K562 (cell line): ENCODE results near the gene ABI2. TPM values are rescaled to one million over a fixed set of nuclear protein-coding genes. Genes with fewer than 3 reads are reported as not detected.
"Not testable (repeated sequence)": the region's sequence is repeated elsewhere in the genome, so short reads cannot be mapped to it uniquely, and the experiment has no call there.

Experiments used
- ATAC-seq: fragments of 200-7000 bp; cut with Tn5 transposase; 3 replicates; pipeline ENCODE4 v1.9.1; 2020; ENCODE audit warnings: moderate library complexity
- BruUV-seq: library from RNA; stranded (reverse); fragments of 400-500 nt; replicated peaks from 2 replicates; lab custom pipeline; 2021; lab: Mats Ljungman, UMichigan
- CTCF ChIA-PET: fragments of 300-600 bp; formaldehyde crosslinking; extraction: SDS; loops from one replicate; lab custom pipeline; 2021; ENCODE audit warnings: low intra/inter-chr PET ratio; lab: Yijun Ruan, JAX
- POLR2A ChIA-PET: fragments of 300-600, 350-650 bp; sonication (Branson Sonifier 250); formaldehyde crosslinking; extraction: SDS; loops from one replicate; lab custom pipeline; 2021; ENCODE audit warnings: antibody characterized with exemption, inconsistent platforms; lab: Yijun Ruan, JAX
- DNase-seq, 4 experiments: peaks; one replicate each; pipeline versions ENCODE4 v3.0.0 to v3.0.0-alpha.2; 2011 to 2018; ENCODE audit warnings: low spot score in 3 of 4, mixed read lengths in 3 of 4; ENCODE audit errors: extremely low read depth in 1 of 4
- FAIRE-seq: peaks from 2 replicates; lab custom pipeline; 2011; peaks lifted over from hg19 to GRCh38; lab: Jason Lieb, UNC
- H2AFZ ChIP-seq: 2 replicates; pipeline ENCODE4 v1.6.0; 2011; ENCODE audit warnings: low read depth, low read length, control low read depth, inconsistent platforms
- H3K27ac ChIP-seq: fragments of 200-600 bp; 3 replicates; pipeline ENCODE4 v1.8.0; 2011; ENCODE audit warnings: low read depth, mild to moderate bottlenecking, control low read depth, inconsistent platforms, low read length, moderate library complexity, mixed read lengths; ENCODE audit errors: extremely low read depth
- H3K27me3 ChIP-seq, 2 experiments: fragments of 300-600 bp in 1 of 2; 2 replicates in 1 of 2; 3 replicates in 1 of 2; pipeline versions ENCODE4 v1.6.0 to v1.8.0; 2011; ENCODE audit warnings: inconsistent platforms in 2 of 2, low read length in 2 of 2, mild to moderate bottlenecking in 1 of 2, mixed read lengths in 1 of 2, moderate library complexity in 1 of 2; ENCODE audit not compliant: control insufficient read depth in 2 of 2, insufficient read depth in 2 of 2
- H3K36me3 ChIP-seq: fragments of 300-600 bp; 3 replicates; pipeline ENCODE4 v1.8.0; 2011; ENCODE audit warnings: mild to moderate bottlenecking, low read length, inconsistent platforms; ENCODE audit not compliant: control insufficient read depth, insufficient read depth
- H3K4me1 ChIP-seq, 2 experiments: fragments of 200-600 bp in 1 of 2; replicated peaks in 1 of 2; 2 replicates in 1 of 2; 3 replicates in 1 of 2; pipeline versions ENCODE4 v1.5.1 to v1.8.0; 2011; ENCODE audit warnings: inconsistent platforms in 2 of 2, low read length in 2 of 2, mild to moderate bottlenecking in 1 of 2, mixed read lengths in 1 of 2, moderate library complexity in 1 of 2; ENCODE audit not compliant: control insufficient read depth in 2 of 2, insufficient read depth in 2 of 2
- H3K4me2 ChIP-seq: 2 replicates; pipeline ENCODE4 v1.6.1; 2011; ENCODE audit warnings: low read length, control low read depth, inconsistent platforms, mixed read lengths; ENCODE audit not compliant: insufficient read depth
- H3K4me3 ChIP-seq: fragments of 200-600 bp; sonication (generic), shearing (Covaris generic); 2 replicates; pipeline ENCODE4 v1.5.1; 2016; ENCODE audit warnings: control low read depth, inconsistent platforms
- H3K79me2 ChIP-seq: fragments of 200-600 bp; 3 replicates; pipeline ENCODE4 v1.8.0; 2011; ENCODE audit warnings: low read length, inconsistent platforms; ENCODE audit not compliant: control insufficient read depth, insufficient read depth
- H3K9ac ChIP-seq, 2 experiments: 2 replicates each; pipeline versions ENCODE4 v1.6.0 to v1.6.1; 2011; ENCODE audit warnings: low read depth in 2 of 2, low read length in 2 of 2, control low read depth in 1 of 2, inconsistent platforms in 1 of 2, mild to moderate bottlenecking in 1 of 2, mixed read lengths in 1 of 2; ENCODE audit not compliant: insufficient read depth in 1 of 2
- H3K9me1 ChIP-seq: one replicate; pipeline ENCODE4 v1.6.0; 2011; ENCODE audit warnings: inconsistent platforms, mild to moderate bottlenecking, low read length, moderate library complexity; ENCODE audit not compliant: control insufficient read depth, insufficient read depth
- H3K9me3 ChIP-seq: replicated peaks from 2 replicates; pipeline ENCODE4 v1.5.1; 2011; ENCODE audit warnings: low read depth, low read length, inconsistent platforms; ENCODE audit not compliant: control insufficient read depth, insufficient read depth
- H4K20me1 ChIP-seq: replicated peaks from 2 replicates; pipeline ENCODE4 v1.6.1; 2011; ENCODE audit warnings: low read length, inconsistent platforms, mixed read lengths; ENCODE audit not compliant: control insufficient read depth, insufficient read depth
- BRD9 ChIP-seq: fragments of 450-650 bp; IDR thresholded peaks from 2 replicates; pipeline ENCODE4 v1.6.1; 2018; ENCODE audit warnings: low read depth; ENCODE audit not compliant: partially characterized antibody
- ELF4 ChIP-seq: fragments of 450-650 bp; formaldehyde crosslinking; IDR thresholded peaks from 2 replicates; pipeline ENCODE4 v1.4.0; 2022; ENCODE audit warnings: missing genetic modification characterization
- EP300 ChIP-seq: IDR thresholded peaks from 2 replicates; pipeline ENCODE4 v1.6.1; 2012; ENCODE audit warnings: low read length, improper control_type of control experiment
- HDAC2 ChIP-seq: fragments of 450-650 bp; IDR thresholded peaks from 2 replicates; pipeline ENCODE4 v1.6.1; 2016; ENCODE audit warnings: mild to moderate bottlenecking
- MAFF ChIP-seq: IDR thresholded peaks from 2 replicates; pipeline ENCODE4 v1.6.1; 2012; ENCODE audit warnings: low read length, improper control_type of control experiment
- MCM7 ChIP-seq, 2 experiments: fragments of 450-650 bp; IDR thresholded peaks; 2 replicates each; pipeline ENCODE4 v1.6.1; 2016 to 2018
- NRF1 ChIP-seq, 2 experiments: fragments of 450-650 bp; IDR thresholded peaks in 1 of 2; conservative IDR thresholded peaks in 1 of 2; 2 replicates each; pipeline ENCODE4 v1.6.1; 2014; ENCODE audit warnings: mild to moderate bottlenecking in 2 of 2
- RAD51 ChIP-seq: fragments of 450-650 bp; IDR thresholded peaks from 2 replicates; pipeline ENCODE4 v1.7.1; 2016; ENCODE audit warnings: low read depth, mild to moderate bottlenecking, borderline replicate concordance
- RHOXF2B ChIP-seq: fragments of 250-450 bp; sonication (Bioruptor Pico); conservative IDR thresholded peaks from 2 replicates; pipeline ENCODE4 v1.5.1; 2021
- RUNX1 ChIP-seq: sonication (generic); IDR thresholded peaks from 2 replicates; pipeline ENCODE4 v1.6.1; 2016; ENCODE audit warnings: antibody characterized with exemption, low read depth
- ZNF785 ChIP-seq: fragments of 250-450 bp; sonication (Bioruptor Pico); IDR thresholded peaks from 2 replicates; pipeline ENCODE4 v1.4.0; 2020; ENCODE audit warnings: mild to moderate bottlenecking
- ZSCAN32 ChIP-seq: fragments of 450-650 bp; formaldehyde crosslinking; IDR thresholded peaks from 2 replicates; pipeline ENCODE4 v1.4.0; 2020; ENCODE audit warnings: mild to moderate bottlenecking, moderate library complexity
- WGBS: fragments of 100-300 bp; shearing (Covaris generic); methylation state at CpG from one replicate; pipeline ENCODE4 v1.1.6; 2016; ENCODE audit warnings: low coverage, mixed read lengths; ENCODE audit not compliant: insufficient coverage; ENCODE audit errors: missing lambda C conversion rate; 5-methylcytosine and 5-hydroxymethylcytosine counted together
- in situ Hi-C: fragments of 300-500 bp; cut with MboI; formaldehyde crosslinking; loops from 4 replicates; pipeline ENCODE4 v1.15.0; 2018; ENCODE audit warnings: inconsistent platforms, mixed read lengths
- intact Hi-C: fragments of 100-400 bp; cut with micrococcal nuclease; formaldehyde crosslinking; loops from 2 replicates; pipeline ENCODE4 v1.14.2; 2022
- polyA plus RNA-seq, 8 experiments: library from polyadenylated mRNA; depleted of rRNA in 4 of 8; stranded (reverse) in 5 of 8; unstranded in 3 of 8; fragments of >200 nt; fragmentation: Nextera tagmentation in 2 of 8; fragmentation: Illumina TruSeq in 1 of 8; extraction: Ambion mirVana in 2 of 8; extraction: Trizol in 1 of 8; gene quantifications; 2 replicates each; pipeline versions ENCODE4 v1.2.1 to v1.2.3, GENCODE V29; 2011 to 2014; ENCODE audit warnings: inconsistent platforms in 1 of 8, missing spikeins in 1 of 8
- total RNA-seq, 7 experiments: library from RNA; depleted of rRNA in 6 of 7; stranded (reverse); fragments of >200 nt in 6 of 7; fragmentation: Illumina TruSeq in 2 of 7; extraction: Trizol in 2 of 7; gene quantifications; 2 replicates each; pipeline versions ENCODE4 v1.2.1 to v1.2.3, GENCODE V29; 2011 to 2021; ENCODE audit warnings: low replicate concordance in 1 of 7
- TF ChIP-seq, protein P1 (sequence below): fragments of 450-650 bp; formaldehyde crosslinking; IDR thresholded peaks from 2 replicates; pipeline ENCODE4 v1.4.0; 2020; ENCODE audit warnings: mild to moderate bottlenecking, mixed read lengths
- TF ChIP-seq, protein P2 (sequence below): fragments of 450-650 bp; formaldehyde crosslinking; IDR thresholded peaks from 2 replicates; pipeline ENCODE4 v1.4.0; 2020; ENCODE audit warnings: mild to moderate bottlenecking, moderate library complexity

The ABI2 gene
- total and polyA plus RNA-seq, 9 of the 15 experiments (the other 6 are each of a cell fraction or from before 2014, with no cell fraction given): 5.3 to 24.3 (median 12.2) TPM

DNA sequence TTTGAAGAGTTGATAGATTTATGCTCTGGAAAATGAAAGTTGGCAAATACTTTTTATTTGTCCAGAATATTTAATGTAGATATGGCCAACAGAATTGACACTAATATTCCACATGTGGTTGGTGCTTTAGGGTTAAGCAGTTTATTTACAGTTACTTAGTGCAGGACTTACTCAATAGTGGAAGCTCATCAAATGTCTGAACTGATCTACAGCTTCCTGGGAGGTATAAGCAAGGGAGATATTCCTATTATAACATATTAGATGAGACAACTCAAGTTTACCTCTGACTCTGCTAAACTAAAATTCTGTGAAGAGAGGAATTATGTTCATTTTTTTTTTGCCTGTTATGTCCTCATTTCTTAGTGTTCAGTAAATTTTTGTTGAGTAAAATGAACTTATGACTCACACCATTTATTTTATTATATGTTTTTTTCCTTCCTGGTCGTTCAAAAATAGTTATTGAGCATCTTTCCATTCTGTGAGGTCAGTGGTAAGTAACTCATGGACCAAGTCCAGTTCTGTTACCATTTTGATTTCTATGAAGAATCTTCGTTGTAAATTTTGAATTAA lies 13.6 kb downstream of the ABI2 start:
- Histone ChIP-seq H3K27me3 (no peaks in the 10 kb centered on the region), H3K9me1 (no peaks in the 10 kb centered on the region), H3K79me2 (0 out of 3 replicates have a peak, but pooled peaks cover 3% of the 10 kb centered on the region), H3K4me1 (peaks cover 0 to 9% of the 10 kb centered on the region in 2 experiments; a peak in 2 of 5 replicates), H3K27ac (no peak overlapping the region), H3K9me3 (no peaks in the 10 kb centered on the region), H3K9ac (no peak overlapping the region), H3K4me3 (no peak overlapping the region), H3K36me3 (no peaks in the 10 kb centered on the region), H3K4me2 (no peak overlapping the region), H4K20me1 (no peaks in the 10 kb centered on the region), H2AFZ (no peak overlapping the region)
- 13% methylated on average over 2 of the region's 2 CpGs for WGBS
- CTCF ChIA-PET: no interaction called here
- TF ChIP-seq, protein P1, sequence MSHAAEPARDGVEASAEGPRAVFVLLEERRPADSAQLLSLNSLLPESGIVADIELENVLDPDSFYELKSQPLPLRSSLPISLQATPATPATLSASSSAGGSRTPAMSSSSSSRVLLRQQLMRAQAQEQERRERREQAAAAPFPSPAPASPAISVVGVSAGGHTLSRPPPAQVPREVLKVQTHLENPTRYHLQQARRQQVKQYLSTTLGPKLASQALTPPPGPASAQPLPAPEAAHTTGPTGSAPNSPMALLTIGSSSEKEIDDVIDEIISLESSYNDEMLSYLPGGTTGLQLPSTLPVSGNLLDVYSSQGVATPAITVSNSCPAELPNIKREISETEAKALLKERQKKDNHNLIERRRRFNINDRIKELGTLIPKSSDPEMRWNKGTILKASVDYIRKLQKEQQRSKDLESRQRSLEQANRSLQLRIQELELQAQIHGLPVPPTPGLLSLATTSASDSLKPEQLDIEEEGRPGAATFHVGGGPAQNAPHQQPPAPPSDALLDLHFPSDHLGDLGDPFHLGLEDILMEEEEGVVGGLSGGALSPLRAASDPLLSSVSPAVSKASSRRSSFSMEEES (CRISPR knock-in tag): no peak
- TF ChIP-seq, protein P2, sequence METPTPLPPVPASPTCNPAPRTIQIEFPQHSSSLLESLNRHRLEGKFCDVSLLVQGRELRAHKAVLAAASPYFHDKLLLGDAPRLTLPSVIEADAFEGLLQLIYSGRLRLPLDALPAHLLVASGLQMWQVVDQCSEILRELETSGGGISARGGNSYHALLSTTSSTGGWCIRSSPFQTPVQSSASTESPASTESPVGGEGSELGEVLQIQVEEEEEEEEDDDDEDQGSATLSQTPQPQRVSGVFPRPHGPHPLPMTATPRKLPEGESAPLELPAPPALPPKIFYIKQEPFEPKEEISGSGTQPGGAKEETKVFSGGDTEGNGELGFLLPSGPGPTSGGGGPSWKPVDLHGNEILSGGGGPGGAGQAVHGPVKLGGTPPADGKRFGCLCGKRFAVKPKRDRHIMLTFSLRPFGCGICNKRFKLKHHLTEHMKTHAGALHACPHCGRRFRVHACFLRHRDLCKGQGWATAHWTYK: no peak
- TF ChIP-seq RHOXF2B (CRISPR knock-in tag) (no peak), MAFF (no peak), RAD51 (no peak), ZNF785 (no peak), EP300 (no peak), HDAC2 (no peak), BRD9 (no peak), RUNX1 (no peak), MCM7 (IDR thresholded peaks at IDR 0.05) (no peak), ZSCAN32 (CRISPR knock-in tag) (no peak), NRF1 (conservative IDR thresholded peaks at IDR 0.05 in 1 of 2, IDR thresholded peaks at IDR 0.05 in 1 of 2) (no peak), ELF4 (no peak)
- no peak for DNase-seq
- ATAC-seq: no peak
- POLR2A ChIA-PET: no interaction called here
- intact Hi-C loops: no loop called here
- BruUV-seq: no TSS peak
- in situ Hi-C loops: no loop called here
- FAIRE-seq: no peak

DNA sequence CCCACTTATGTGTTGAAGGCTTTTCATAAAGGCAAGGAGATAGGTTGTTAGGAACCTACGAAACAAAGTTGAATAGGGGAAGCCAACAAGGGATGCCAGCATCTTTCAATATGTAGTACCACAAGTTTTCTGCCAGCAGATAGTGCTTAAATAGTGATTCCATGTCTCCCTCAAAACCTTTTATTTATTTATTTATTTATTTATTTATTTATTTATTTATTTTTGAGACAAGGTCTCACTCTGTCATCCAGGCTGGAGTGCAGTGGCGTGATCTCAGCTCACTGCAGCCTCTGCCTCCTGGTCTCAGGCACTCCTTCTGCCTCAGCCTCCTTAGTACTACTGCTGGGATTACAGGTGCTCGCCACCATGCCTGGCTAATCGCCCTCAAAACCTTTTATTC lies 14.2 kb downstream of the ABI2 start:
- H3K79me2 ChIP-seq, H2AFZ ChIP-seq, H3K9me1 ChIP-seq, DNase-seq, H3K9ac ChIP-seq, H3K27ac ChIP-seq, H3K36me3 ChIP-seq, H3K4me3 ChIP-seq, H3K9me3 ChIP-seq, POLR2A ChIA-PET, CTCF ChIA-PET, intact Hi-C loops, H3K27me3 ChIP-seq, FAIRE-seq, H3K4me2 ChIP-seq, BruUV-seq, ATAC-seq, in situ Hi-C loops, H4K20me1 ChIP-seq: not testable (repeated sequence)
- 100% methylated on average over 4 of the region's 4 CpGs for WGBS
- peaks cover 0 to 15% of the 10 kb centered on the region in 2 experiments; a peak in 2 of 5 replicates for H3K4me1 ChIP-seq
